Activated CD8-positive, alpha-beta T cell treated with anti-CD3 and anti-CD28 coated beads for 36 hours (primary cell): ENCODE results near the gene DHDH. TPM values are rescaled to one million over a fixed set of nuclear protein-coding genes. Genes with fewer than 3 reads are reported as not detected.
"Not testable (repeated sequence)": the region's sequence is repeated elsewhere in the genome, so short reads cannot be mapped to it uniquely, and the experiment has no call there.

Experiments used
- ATAC-seq: fragments of 200-7000 bp; cut with Tn5 transposase; one replicate; pipeline ENCODE4 v1.10.0; 2021; ENCODE audit warnings: mild to moderate bottlenecking, moderate library complexity
- CTCF ChIA-PET: fragments of 350-600 bp; sonication (Branson Sonifier 250); formaldehyde crosslinking; loops from one replicate; lab custom pipeline; 2021; ENCODE audit warnings: antibody characterized with exemption; lab: Charles Lee
- POLR2A ChIA-PET: fragments of 350-600 bp; sonication (Branson Sonifier 250); formaldehyde crosslinking; loops from one replicate; lab custom pipeline; 2021; ENCODE audit warnings: antibody characterized with exemption; lab: Charles Lee
- DNase-seq: peaks from one replicate; pipeline ENCODE4 v3.0.0-alpha.2; 2020
- H3K27ac Mint-ChIP-seq: one replicate; pipeline ENCODE4 v1.8.0; 2021; ENCODE audit warnings: mild to moderate bottlenecking, mixed read lengths
- H3K27me3 Mint-ChIP-seq: one replicate; pipeline ENCODE4 v1.8.0; 2021; ENCODE audit warnings: mixed read lengths
- H3K36me3 Mint-ChIP-seq: one replicate; pipeline ENCODE4 v1.8.0; 2021; ENCODE audit warnings: low read depth, mixed read lengths
- H3K4me1 Mint-ChIP-seq: one replicate; pipeline ENCODE4 v1.8.0; 2021; ENCODE audit warnings: low read depth, mixed read lengths
- H3K4me3 Mint-ChIP-seq: one replicate; pipeline ENCODE4 v1.8.0; 2021; ENCODE audit warnings: mild to moderate bottlenecking, moderate library complexity, mixed read lengths
- H3K9me3 Mint-ChIP-seq: one replicate; pipeline ENCODE4 v1.8.0; 2021; ENCODE audit warnings: mixed read lengths
- CTCF ChIP-seq: fragments of 200-600 bp; IDR thresholded peaks from one replicate; pipeline ENCODE4 v1.8.0; 2022; ENCODE audit warnings: antibody characterized with exemption, mild to moderate bottlenecking
- intact Hi-C: fragments of 100-400 bp; cut with micrococcal nuclease; formaldehyde crosslinking; loops from one replicate; pipeline ENCODE4 v1.10.0; 2022
- total RNA-seq, 2 experiments: library from RNA; stranded (reverse); gene quantifications; one replicate each; pipeline ENCODE4 v1.2.3, GENCODE V29; 2021

Gene DHDH
- total RNA-seq, result 1 to 10 TPM; 1.4 to 2.8 TPM

- peak; percentile 91 for ATAC-seq
- POLR2A ChIA-PET, result interaction anchor here (1.2 kb wide), 1 partner anchor 13 kb away, joined by 3 read pairs; no protein-coding TSS in a partner anchor
- Mint-ChIP-seq H3K27me3 (peaks cover 3% of the 10 kb centered on the region), H3K27ac (peak within 1 kb of the TSS; percentile 46), H3K9me3 (no peaks in the 10 kb centered on the region), H3K4me1 (peaks cover 14% of the 10 kb centered on the region), H3K36me3 (no peaks in the 10 kb centered on the region), H3K4me3 (peak within 1 kb of the TSS; percentile 77)
- CTCF ChIA-PET, result interaction anchor here (0.8 to 2.5 kb wide), 4 partner anchors 19 to 91 kb away, joined by 3 to 16 read pairs (median 5); partner anchors contain the start of genes GYS1 and RUVBL2
- DNase-seq, result peak; percentile 89
- intact Hi-C loops, result no loop called here
- no peak for TF ChIP-seq CTCF
These were observed at the start of gene DHDH for GRCh38 chr19:48933382-48933932. DHDH (plus strand) TSS chr19:48933699; CDS start chr19:48933722, 23 bp downstream.

- Mint-ChIP-seq H3K36me3 (peaks cover under 1% of the 10 kb centered on the region), H3K27me3 (no peaks in the 10 kb centered on the region), H3K4me1 (peaks cover 1% of the 10 kb centered on the region), H3K4me3 (no peak overlapping the region), H3K27ac (no peak overlapping the region), H3K9me3 (no peaks in the 10 kb centered on the region)
- TF ChIP-seq CTCF, result no peak
- intact Hi-C loops, result no loop called here
- ATAC-seq, result no peak
- CTCF ChIA-PET, result no interaction called here
- DNase-seq, result no peak
- POLR2A ChIA-PET, result no interaction called here
These were observed 49.8 kb upstream of the DHDH start for GRCh38 chr19:48883726-48884125.

GRCh38 chr19:48887861-48888612, 45.5 kb upstream of the DHDH start:
- H3K4me1 Mint-ChIP-seq, result no peaks in the 10 kb centered on the region
- ATAC-seq (no peak), DNase-seq (no peak)
- CTCF ChIA-PET, result interaction anchor here (0.9 to 1.0 kb wide), 2 partner anchors 83 to 105 kb away, joined by 3 to 4 read pairs; partner anchors contain the start of genes GYS1 and RUVBL2
- POLR2A ChIA-PET, result interaction anchor here (1.0 kb wide), 1 partner anchor 9 kb away, joined by 4 read pairs; no protein-coding TSS in a partner anchor
- H3K4me3 Mint-ChIP-seq, result no peak overlapping the region
- peaks cover 7% of the 10 kb centered on the region for H3K27me3 Mint-ChIP-seq
- no peaks in the 10 kb centered on the region for H3K9me3 Mint-ChIP-seq
- H3K36me3 Mint-ChIP-seq, result no peaks in the 10 kb centered on the region
- no peak overlapping the region for H3K27ac Mint-ChIP-seq
- intact Hi-C loops, result no loop called here
- TF ChIP-seq CTCF, result no peak

GRCh38 chr19:48889496-48889895, 44.0 kb upstream of the DHDH start:
- H3K4me1 Mint-ChIP-seq, H3K9me3 Mint-ChIP-seq, ATAC-seq, POLR2A ChIA-PET, DNase-seq, intact Hi-C loops, H3K27ac Mint-ChIP-seq, H3K36me3 Mint-ChIP-seq, H3K27me3 Mint-ChIP-seq, H3K4me3 Mint-ChIP-seq: not testable (repeated sequence)
- CTCF ChIA-PET, result interaction anchor here (0.6 kb wide), 1 partner anchor 74 kb away, joined by 3 read pairs; no protein-coding TSS in a partner anchor

DNA sequence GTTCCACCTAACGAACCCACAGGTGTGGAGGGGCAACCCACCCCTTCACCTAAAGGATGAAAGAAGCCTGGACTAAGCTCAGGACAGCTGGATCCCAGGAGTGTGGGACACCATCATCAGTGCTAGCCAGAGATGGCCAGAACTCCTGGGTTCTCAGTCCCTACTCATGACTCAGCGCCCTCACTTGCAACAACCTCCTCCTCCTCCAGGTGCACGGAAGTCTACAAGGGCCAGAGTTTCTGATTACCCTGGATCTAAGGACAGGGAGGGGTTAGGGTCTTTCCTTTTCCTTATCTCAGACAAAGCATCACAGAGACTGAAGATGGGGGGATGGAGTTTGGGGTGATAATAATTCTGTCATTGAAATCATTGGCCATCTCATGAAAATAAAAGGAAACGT, 42.9 kb upstream of the DHDH start:
- TF ChIP-seq CTCF, result no peak
- Mint-ChIP-seq H3K36me3 (no peaks in the 10 kb centered on the region), H3K27ac (no peak overlapping the region), H3K4me1 (peaks cover 5% of the 10 kb centered on the region), H3K9me3 (no peaks in the 10 kb centered on the region), H3K4me3 (no peak overlapping the region), H3K27me3 (peaks cover 15% of the 10 kb centered on the region)
- CTCF ChIA-PET, result no interaction called here
- ATAC-seq (no peak), DNase-seq (no peak)
- POLR2A ChIA-PET, result interaction anchor here (0.7 kb wide), 1 partner anchor 89 kb away, joined by 3 read pairs; no protein-coding TSS in a partner anchor
- intact Hi-C loops, result no loop called here
